Measurements from ENCODE around the gene MARCHF10. TPM values are rescaled to one million over a fixed set of nuclear protein-coding genes. Genes with fewer than 3 reads are reported as not detected.

The MARCHF10 gene
- total and polyA plus RNA-seq, 2 of the 4 experiments (the other 2 are of a cell fraction) = 0.18 to 0.74 TPM

- H3K9me1 ChIP-seq (ENCODE audit: insufficient read depth, low read length) = peaks cover 16% of the 10 kb centered on the region
- no peak overlapping the region for H2AK9ac ChIP-seq (replicated peaks; ENCODE audit: low read depth, low read length, poor library complexity)
- in situ Hi-C loops (cut with MboI; ENCODE audit: low sequenced_read_pairs) = no loop called here
- H3K4me3 ChIP-seq (ENCODE audit: insufficient read depth, low read depth, low read length) = no peak overlapping the region
- no peak overlapping the region for H2BK20ac ChIP-seq (ENCODE audit: low read depth, low read length)
- H3K36me3 ChIP-seq (ENCODE audit: control insufficient read depth, insufficient read depth, low read length) = no peaks in the 10 kb centered on the region
- H3K4me2 ChIP-seq (ENCODE audit: low read depth, low read length) = no peak overlapping the region
- H3K9me3 ChIP-seq (ENCODE audit: control insufficient read depth, insufficient read depth, low read length) = no peaks in the 10 kb centered on the region
- POLR2A ChIA-PET (ENCODE audit: unreplicated experiment) = no interaction called here
- peak overlapping the region; percentile 2; the same call in 1 of the 2 replicates for H3K4ac ChIP-seq (ENCODE audit: low read depth, low read length)
- peak overlapping the region; percentile 54; the same call in 1 of the 2 replicates for H2BK120ac ChIP-seq (ENCODE audit: low read depth, low read length)
- H3K27ac ChIP-seq (ENCODE audit: insufficient read depth, low read length) = no peak overlapping the region
- H4K91ac ChIP-seq (ENCODE audit: insufficient read depth, low read depth, low read length) = no peak overlapping the region; the same call in 1 of the 2 replicates
- no peaks in the 10 kb centered on the region for H4K20me1 ChIP-seq (ENCODE audit: insufficient read depth, low read length)
- no peak overlapping the region for H2BK5ac ChIP-seq (ENCODE audit: low read depth, low read length, poor library complexity, severe bottlenecking)
- no peak overlapping the region for H3K23ac ChIP-seq (ENCODE audit: low read depth, low read length)
- 95% methylated on average over 3 of the region's 6 CpGs; no CpG with 5 or more reads in 1 of the 2 experiments for WGBS, 2 experiments (ENCODE audit: extremely low coverage in 2 of 2, insufficient read length in 1 of 2)
- no peak overlapping the region for H3K56ac ChIP-seq (ENCODE audit: extremely low read depth, insufficient read depth, low read length)
- no peak overlapping the region for H3K18ac ChIP-seq (ENCODE audit: low read depth, low read length)
- no peak for ATAC-seq (ENCODE audit: low read depth)
- peaks cover 9% of the 10 kb centered on the region for H3K4me1 ChIP-seq (ENCODE audit: control insufficient read depth, insufficient read depth, low read length)
- DNase-seq = no peak
- peak overlapping the region; percentile 39 for H2AFZ ChIP-seq (replicated peaks; ENCODE audit: low read length, poor library complexity)
- no peak overlapping the region for H3K14ac ChIP-seq (replicated peaks; ENCODE audit: low read depth, low read length)
- BruUV-seq (replicated peaks) = no TSS peak
- CTCF ChIA-PET = no interaction called here
- TF ChIP-seq USF2 (IDR thresholded peaks at IDR 0.05; ENCODE audit: low read depth, low read length) = no peak
- TF ChIP-seq MXI1 (IDR thresholded peaks at IDR 0.05; ENCODE audit: borderline replicate concordance, low read depth, low read length) = no peak
- TF ChIP-seq POLR2A (IDR thresholded peaks at IDR 0.05; ENCODE audit: low read depth, low read length) = no peak
- dilution Hi-C loops (cut with HindIII; ENCODE audit: low sequenced_read_pairs, unreplicated experiment) = no loop called here
- intact Hi-C loops (cut with micrococcal nuclease) = no loop called here
- no peaks in the 10 kb centered on the region for H3K79me1 ChIP-seq (ENCODE audit: low read depth in 1 of 2, low read length in 2 of 2)
- no peak overlapping the region for H4K8ac ChIP-seq (ENCODE audit: low read depth in 2 of 2, low read length in 2 of 2)
- no peak overlapping the region for H4K5ac ChIP-seq (ENCODE audit: low read depth, low read length)
- no peak overlapping the region for H3K9ac ChIP-seq (ENCODE audit: low read depth, low read length)
- H2AK5ac ChIP-seq (ENCODE audit: low read depth, low read length) = peak overlapping the region; percentile 83
- no peaks in the 10 kb centered on the region for H3K27me3 ChIP-seq (ENCODE audit: control insufficient read depth, insufficient read depth, low read length)
- peak overlapping the region; percentile 47; the same call in 1 of the 3 replicates for H2BK15ac ChIP-seq (ENCODE audit: low read depth, low read length)
Measured at GRCh38 chr17:62717589-62717855, 90.6 kb downstream of the MARCHF10 start.

Measured in IMR-90 (cell line).